Measurements from ENCODE around the gene OFD1.

The OFD1 gene

GRCh38 chrX:13808293-13808692, 73.7 kb downstream of the OFD1 start:
- Histone ChIP-seq H3K9ac (ENCODE audit: low read length) (no peak overlapping the region), H3K9me3 (ENCODE audit: low read length) (no peaks in the 10 kb centered on the region), H3K27me3 (ENCODE audit: control insufficient read depth in 1 of 2, insufficient read depth in 2 of 2, low read length in 2 of 2) (no peaks in the 10 kb centered on the region), H3K4me3 (ENCODE audit: low read depth in 1 of 2, low read length in 2 of 2) (no peak overlapping the region), H3K4me1 (ENCODE audit: insufficient read depth, low read length) (no peaks in the 10 kb centered on the region), H3K27ac (ENCODE audit: low read depth, low read length) (no peak overlapping the region), H3K36me3 (ENCODE audit: insufficient read depth, low read length) (no peaks in the 10 kb centered on the region)

GRCh38 chrX:13808865-13809264, 74.3 kb downstream of the OFD1 start:
- no peak overlapping the region for H3K27ac ChIP-seq (ENCODE audit: low read depth, low read length)
- H3K9ac ChIP-seq (ENCODE audit: low read length): no peak overlapping the region
- no peaks in the 10 kb centered on the region for H3K36me3 ChIP-seq (ENCODE audit: insufficient read depth, low read length)
- no peaks in the 10 kb centered on the region for H3K9me3 ChIP-seq (ENCODE audit: low read length)
- H3K4me3 ChIP-seq (ENCODE audit: low read depth in 1 of 2, low read length in 2 of 2): no peak overlapping the region
- H3K4me1 ChIP-seq (ENCODE audit: insufficient read depth, low read length): no peaks in the 10 kb centered on the region
- no peaks in the 10 kb centered on the region for H3K27me3 ChIP-seq (ENCODE audit: control insufficient read depth in 1 of 2, insufficient read depth in 2 of 2, low read length in 2 of 2)

GRCh38 chrX:13815664-13816063, 81.1 kb downstream of the OFD1 start:
- Histone ChIP-seq H3K27ac (ENCODE audit: low read depth, low read length) (no peak overlapping the region), H3K4me3 (ENCODE audit: low read depth in 1 of 2, low read length in 2 of 2) (no peak overlapping the region), H3K4me1 (ENCODE audit: insufficient read depth, low read length) (no peaks in the 10 kb centered on the region), H3K9ac (ENCODE audit: low read length) (no peak overlapping the region), H3K9me3 (ENCODE audit: low read length) (no peaks in the 10 kb centered on the region), H3K27me3 (ENCODE audit: control insufficient read depth in 1 of 2, insufficient read depth in 2 of 2, low read length in 2 of 2) (peaks cover 0 to 7% of the 10 kb centered on the region in 2 donors), H3K36me3 (ENCODE audit: insufficient read depth, low read length) (no peaks in the 10 kb centered on the region)

- Histone ChIP-seq H3K9me3 (ENCODE audit: low read length) (no peaks in the 10 kb centered on the region), H3K9ac (ENCODE audit: low read length) (no peak overlapping the region), H3K4me3 (ENCODE audit: low read depth in 1 of 2, low read length in 2 of 2) (no peak overlapping the region), H3K27me3 (ENCODE audit: control insufficient read depth in 1 of 2, insufficient read depth in 2 of 2, low read length in 2 of 2) (peaks cover 0 to 7% of the 10 kb centered on the region in 2 donors), H3K4me1 (ENCODE audit: insufficient read depth, low read length) (no peaks in the 10 kb centered on the region), H3K36me3 (ENCODE audit: insufficient read depth, low read length) (no peaks in the 10 kb centered on the region), H3K27ac (ENCODE audit: low read depth, low read length) (no peak overlapping the region)
These were observed 81.6 kb downstream of the OFD1 start for GRCh38 chrX:13816176-13816575.

GRCh38 chrX:13816643-13817627, 82.4 kb downstream of the OFD1 start, which contains the start of gene GPM6B:
TSS of gene GPM6B (minus strand) at chrX:13817093. CDS start at chrX:13816904, 189 bp downstream.
- Histone ChIP-seq H3K4me3 (ENCODE audit: low read depth in 1 of 2, low read length in 2 of 2) (no peak within 1 kb of the TSS), H3K9ac (ENCODE audit: low read length) (no peak within 1 kb of the TSS), H3K36me3 (ENCODE audit: insufficient read depth, low read length) (no peaks in the 10 kb centered on the region), H3K9me3 (ENCODE audit: low read length) (no peaks in the 10 kb centered on the region), H3K27me3 (ENCODE audit: control insufficient read depth in 1 of 2, insufficient read depth in 2 of 2, low read length in 2 of 2) (peaks cover 0 to 7% of the 10 kb centered on the region in 2 donors), H3K4me1 (ENCODE audit: insufficient read depth, low read length) (no peaks in the 10 kb centered on the region), H3K27ac (ENCODE audit: low read depth, low read length) (no peak within 1 kb of the TSS)
